Frontal cortex (tissue), 4 donors: Measurements from ENCODE around the gene CCND2. TPM values are rescaled to one million over a fixed set of nuclear protein-coding genes. Genes with fewer than 3 reads are reported as not detected.

ENCODE experiments used
- DNase-seq, 2 donors: peaks; one replicate each; pipeline ENCODE4 v3.0.0; 2012; ENCODE audit warnings: low spot score in 2 of 2
- FAIRE-seq: peaks from 2 replicates; lab custom pipeline; 2012; peaks lifted over from hg19 to GRCh38; lab: Jason Lieb, UNC
- total RNA-seq: library from RNA; depleted of rRNA; stranded (reverse); fragments of >200 nt; gene quantifications from one replicate; pipeline ENCODE4 v1.2.3, GENCODE V29; 2014
- donor health status: control.
- donor health status: control.
- donor health status: control.

The CCND2 gene
- total RNA-seq, 1 donor from 2014 or later, result 161 TPM

DNA sequence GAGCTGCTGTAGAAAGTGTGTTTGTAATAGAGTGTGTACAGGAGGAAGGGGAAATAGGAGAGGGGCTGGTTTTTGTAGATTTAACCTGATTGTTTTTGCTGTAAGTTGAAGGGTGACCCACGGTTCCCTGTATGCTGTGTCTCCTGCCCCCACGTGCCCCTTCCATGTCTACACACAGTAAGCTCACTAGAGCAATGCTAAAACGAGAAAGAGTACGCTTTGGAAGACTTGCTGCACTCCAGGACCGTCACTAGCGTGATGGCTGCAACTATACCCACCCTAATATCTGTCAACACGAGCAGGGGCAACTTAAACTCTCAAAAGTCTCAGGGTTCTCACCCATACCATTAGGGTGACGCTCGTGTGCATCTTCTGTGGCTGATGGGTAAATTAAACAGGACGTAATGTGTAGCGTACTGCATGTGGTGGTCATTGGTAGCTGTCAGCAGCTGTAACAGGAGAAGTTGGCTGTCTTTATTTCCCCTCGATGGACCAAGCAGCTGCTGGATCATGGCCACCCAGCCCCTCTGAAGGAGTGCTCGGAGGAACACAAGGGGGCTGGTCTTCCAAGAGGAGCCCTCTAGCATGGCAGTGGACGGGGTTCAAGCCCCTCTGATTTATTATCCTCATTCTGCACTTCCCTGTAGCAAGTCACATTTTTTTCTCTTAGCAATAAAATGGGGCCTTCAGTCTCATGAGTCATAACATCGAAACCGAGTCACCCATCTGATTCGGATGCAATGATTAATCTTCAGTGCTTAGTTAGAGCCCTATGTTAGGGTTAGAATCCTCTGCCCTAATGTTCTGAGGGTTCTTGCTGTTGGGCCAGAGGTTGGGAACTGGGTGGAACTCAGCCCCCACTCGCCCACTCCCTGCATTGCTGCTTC, 14.0 kb downstream of the CCND2 start:
- no peak for FAIRE-seq
- no peak for DNase-seq

DNA sequence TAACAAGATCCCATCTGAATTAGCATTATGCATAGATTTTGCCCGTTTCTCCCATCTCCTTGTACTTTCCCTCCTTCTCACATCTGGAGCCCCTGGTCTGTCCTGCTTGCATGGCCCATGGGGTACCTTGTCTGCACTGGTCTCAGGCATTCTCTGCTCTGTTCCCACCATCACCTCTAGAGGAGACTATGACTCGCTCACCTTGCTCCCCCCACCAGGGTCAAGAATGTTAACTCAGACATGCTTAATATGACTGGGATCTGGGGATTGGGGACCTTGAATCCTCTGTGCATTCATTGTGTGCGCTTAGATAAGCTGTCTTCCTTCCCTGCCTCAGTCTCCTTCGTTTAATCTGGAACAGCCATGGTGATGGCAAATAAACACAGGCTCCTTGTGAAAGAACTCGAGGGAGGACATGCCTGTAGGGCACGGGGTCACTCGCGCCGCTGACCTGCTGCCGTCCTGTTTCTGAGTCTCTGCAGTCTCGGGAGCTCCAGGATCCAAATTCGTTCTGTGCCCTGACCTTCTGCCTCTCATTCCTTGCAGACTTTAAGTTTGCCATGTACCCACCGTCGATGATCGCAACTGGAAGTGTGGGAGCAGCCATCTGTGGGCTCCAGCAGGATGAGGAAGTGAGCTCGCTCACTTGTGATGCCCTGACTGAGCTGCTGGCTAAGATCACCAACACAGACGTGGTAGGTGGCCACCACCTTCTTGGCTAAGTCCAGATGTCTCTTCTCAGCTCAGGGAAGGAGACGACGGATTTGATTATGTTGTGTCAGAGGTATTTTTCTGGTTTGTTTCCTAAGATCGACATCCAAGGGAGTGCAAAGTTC, 15.0 kb downstream of the CCND2 start:
- DNase-seq (no peak), FAIRE-seq (no peak)

DNA sequence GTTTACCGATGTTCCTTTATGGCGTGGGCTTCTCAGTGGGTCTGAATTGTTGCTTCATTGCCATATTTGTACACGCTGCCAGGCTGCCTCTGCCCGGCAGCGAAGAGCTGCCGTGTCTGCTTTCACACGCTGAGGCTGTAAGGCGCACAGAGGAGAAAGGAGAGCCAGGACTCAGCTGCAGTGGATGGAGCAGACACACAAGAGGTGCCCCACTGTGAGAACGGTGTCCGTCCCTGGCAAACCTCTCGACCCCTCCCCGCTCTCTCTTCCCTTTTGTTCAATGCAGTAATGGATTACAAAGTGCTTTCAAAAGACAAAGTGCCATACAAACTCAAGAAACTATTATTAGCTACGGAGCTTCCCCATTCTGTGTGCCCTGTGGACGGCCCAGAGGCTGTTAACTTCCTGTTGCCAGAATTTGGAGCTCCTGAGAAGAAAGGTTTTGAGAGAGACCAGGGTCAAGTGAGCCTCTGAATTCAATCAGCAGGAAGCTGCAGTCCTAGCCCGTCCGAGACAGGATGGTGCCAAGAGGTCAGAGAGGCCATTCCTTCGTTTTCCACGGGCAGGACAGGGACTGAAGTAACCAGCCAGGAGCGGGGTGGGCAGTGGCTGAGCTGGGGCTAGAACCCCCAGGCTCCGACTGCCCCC, 15.8 kb downstream of the CCND2 start:
- FAIRE-seq (no peak), DNase-seq (no peak)

DNA sequence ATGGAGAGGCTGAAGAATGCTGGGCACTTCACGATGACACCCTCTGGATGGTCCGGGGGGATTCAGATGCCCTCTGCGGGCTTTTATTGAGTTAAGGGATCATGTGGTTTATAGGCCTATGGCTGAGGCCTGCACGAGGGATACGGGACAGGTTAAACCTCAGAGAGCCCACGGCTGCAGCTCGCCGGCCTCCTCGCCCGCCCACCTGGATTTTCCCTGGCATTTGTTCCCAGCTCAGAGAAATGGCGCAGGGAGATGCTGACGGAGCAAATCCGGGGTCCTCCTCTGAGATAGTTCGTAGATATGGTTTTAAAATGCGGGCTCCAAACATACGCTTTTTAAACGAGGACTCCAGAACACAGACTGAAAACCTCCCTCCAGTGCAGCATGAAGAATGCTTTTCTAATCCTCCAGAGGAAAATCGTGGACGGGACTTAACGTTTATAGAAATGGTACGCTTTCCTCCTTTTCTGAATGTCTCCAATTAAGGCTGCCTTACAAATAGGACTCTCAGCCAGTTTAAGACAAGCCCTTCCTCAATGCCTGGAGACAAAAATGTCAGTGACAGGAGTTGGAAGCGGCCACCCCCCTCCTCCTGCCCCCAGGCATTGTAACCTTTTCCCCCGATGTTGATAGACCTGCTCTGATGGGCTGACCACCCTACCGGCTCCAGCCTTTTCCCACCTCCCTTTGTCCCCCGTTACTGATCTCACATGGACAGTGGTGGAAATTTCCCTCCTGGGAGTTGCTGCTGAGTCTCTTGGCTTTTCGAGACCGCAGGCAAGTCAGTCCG, 16.6 kb downstream of the CCND2 start:
- DNase-seq (no peak), FAIRE-seq (no peak)

- DNase-seq (no peak), FAIRE-seq (no peak)
These were observed 18.9 kb downstream of the CCND2 start for GRCh38 chr12:4292341-4293073.

DNA sequence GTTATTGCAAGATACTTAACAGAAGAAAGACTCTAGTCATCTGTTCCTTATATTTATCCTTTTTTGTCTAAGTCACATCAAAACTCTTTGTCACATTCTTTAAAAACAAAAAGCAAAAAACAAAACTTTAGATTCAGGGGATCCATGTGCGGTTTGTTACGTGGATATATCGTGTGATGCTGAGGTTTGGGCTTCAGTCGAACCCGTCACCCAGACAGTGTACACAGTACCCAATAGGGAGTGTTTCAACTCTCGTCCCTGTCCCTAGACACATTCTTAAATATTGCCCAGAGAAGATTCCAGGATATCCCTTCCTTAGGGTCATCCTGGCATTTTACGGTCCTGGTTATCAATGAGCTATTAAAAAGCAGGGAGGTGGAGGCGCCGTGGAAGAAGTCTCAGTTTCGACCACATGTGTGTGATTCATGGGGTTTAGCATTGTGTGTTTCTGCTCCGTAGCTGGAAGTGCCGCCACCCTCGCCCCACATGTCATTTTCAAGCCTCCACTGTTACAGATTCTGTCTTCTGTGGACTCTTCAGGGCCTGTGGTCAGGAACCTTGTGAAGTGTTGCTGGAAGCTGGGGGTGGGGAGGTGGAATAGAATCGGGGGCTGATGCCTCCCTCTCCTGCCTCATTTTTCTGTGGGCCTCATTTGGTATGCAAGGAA, 19.9 kb downstream of the CCND2 start:
- DNase-seq (no peak), FAIRE-seq (no peak)

DNA sequence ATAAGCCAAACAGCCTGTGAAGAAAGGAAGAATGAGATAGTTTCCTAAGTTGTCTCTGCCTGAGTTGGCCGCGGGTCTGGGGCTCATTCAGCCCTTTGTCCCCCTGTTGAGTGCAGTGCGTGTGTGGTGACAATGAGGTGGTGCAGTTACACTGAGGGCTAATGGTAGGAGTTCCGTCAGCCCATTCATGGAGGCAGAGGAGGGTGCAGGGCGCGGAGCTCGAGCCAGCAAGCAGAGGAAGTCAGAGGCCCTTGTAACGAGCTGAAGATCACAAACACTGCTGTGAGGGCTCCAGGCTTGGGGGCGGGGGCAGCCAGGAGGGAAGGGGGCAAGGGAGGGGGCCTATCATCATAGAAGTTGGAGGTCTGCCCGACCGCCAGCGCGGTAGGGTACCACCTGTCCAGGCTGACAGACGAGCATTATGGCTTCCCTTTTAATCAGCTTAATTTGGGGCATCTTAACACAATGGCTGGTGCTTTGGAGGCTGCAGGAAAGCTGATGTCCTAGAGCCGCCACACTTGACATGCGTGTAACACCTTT, 20.5 kb downstream of the CCND2 start:
- DNase-seq (no peak), FAIRE-seq (no peak)

DNA sequence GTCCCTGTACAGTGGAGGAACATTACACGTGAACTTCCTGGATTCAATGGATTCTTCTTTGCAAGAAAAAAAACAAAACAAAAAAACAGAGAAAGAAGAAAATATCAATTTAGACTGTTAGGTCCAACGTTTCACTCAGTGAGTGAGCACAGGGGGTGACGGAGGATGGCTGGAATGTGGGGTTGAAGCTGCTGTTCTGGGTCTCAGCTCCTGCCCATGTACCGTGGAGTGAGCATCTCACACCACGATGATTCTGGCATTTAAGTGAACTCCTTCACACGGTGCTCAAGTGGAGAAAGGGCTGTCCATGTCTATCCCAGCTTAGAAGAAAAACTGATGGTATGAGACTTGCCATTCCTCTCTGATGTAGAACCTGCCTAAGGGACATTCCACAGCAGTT, 23.2 kb downstream of the CCND2 start:
- FAIRE-seq, result no peak
- DNase-seq, result no peak

- DNase-seq, result no peak
- no peak for FAIRE-seq
These were observed 24.1 kb downstream of the CCND2 start for GRCh38 chr12:4297617-4298016.

DNA sequence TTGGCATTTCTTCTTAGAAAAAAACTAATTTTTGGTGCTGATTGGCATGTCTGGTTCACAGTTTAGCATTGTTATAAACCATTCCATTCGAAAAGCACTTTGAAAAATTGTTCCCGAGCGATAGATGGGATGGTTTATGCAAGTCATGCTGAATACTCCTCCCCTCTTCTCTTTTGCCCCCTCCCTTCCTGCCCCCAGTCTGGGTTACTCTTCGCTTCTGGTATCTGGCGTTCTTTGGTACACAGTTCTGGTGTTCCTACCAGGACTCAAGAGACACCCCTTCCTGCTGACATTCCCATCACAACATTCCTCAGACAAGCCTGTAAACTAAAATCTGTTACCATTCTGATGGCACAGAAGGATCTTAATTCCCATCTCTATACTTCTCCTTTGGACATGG, 27.3 kb downstream of the CCND2 start:
- DNase-seq (no peak), FAIRE-seq (no peak)

- FAIRE-seq, result no peak
These were observed 28.5 kb downstream of the CCND2 start for GRCh38 chr12:4301932-4302501.

DNA sequence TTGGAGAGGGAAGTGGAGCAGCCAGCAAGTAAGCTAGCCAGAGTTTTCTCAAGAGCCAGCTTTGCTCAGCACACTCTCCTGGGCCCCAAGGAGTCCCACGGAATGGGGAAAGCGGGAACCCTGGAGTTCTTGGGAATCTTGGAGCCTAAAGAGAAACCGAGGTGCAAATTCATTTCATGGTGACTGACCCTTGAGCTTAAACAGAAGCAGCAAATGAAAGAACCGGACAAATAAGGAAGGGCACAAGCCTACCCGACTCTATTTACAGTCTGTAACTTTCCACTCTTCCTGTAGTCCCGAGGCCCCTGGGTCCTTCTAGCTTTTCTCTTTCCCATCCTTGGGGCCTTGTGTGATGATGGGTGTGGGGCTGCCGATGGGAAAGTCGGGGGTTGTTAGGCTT, 29.3 kb downstream of the CCND2 start:
- DNase-seq, result no peak
- no peak for FAIRE-seq

More at GRCh38 chr12:4301932-4302501, 28.5 kb downstream of the CCND2 start:
- no peak for DNase-seq

- no peak for DNase-seq
- no peak for FAIRE-seq
These were observed 30.2 kb downstream of the CCND2 start for GRCh38 chr12:4303750-4304149.

DNA sequence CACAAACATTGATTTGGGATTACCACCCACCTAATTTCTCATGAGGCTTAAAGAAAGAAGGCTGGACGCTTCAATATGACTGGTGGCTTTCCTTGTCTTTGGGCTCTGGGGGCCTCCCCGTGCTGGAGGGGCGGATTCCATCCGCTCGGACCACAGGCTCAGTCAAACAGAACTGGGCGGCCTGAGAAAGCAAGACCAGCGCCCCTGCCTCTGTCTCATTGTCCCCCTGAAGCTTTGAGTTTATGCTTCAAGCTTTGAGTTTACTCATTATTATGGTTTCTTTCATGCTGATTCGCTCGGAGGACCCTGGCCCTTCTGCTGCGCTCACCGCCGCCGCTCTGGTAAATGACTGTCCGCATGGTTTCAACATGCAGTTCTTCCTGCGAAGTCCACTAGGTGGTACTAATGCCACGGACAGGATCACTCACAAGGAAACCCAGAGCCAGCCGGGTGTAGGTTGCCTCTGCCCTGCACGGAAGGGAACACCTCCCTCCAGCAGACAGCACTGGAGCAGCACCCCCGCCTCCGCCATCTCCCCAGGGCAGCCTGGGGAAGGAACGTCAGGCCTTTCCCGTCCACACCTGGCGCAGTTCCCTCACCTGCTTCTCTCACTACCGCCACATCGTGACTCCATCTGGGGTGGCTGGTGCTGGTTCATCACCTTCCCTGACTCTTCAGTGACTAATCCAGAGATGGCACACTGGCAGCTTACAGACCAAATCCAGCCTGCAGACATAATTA, 34.2 kb downstream of the CCND2 start:
- FAIRE-seq, result no peak
- DNase-seq, result peak; percentile 33 to 77

DNA sequence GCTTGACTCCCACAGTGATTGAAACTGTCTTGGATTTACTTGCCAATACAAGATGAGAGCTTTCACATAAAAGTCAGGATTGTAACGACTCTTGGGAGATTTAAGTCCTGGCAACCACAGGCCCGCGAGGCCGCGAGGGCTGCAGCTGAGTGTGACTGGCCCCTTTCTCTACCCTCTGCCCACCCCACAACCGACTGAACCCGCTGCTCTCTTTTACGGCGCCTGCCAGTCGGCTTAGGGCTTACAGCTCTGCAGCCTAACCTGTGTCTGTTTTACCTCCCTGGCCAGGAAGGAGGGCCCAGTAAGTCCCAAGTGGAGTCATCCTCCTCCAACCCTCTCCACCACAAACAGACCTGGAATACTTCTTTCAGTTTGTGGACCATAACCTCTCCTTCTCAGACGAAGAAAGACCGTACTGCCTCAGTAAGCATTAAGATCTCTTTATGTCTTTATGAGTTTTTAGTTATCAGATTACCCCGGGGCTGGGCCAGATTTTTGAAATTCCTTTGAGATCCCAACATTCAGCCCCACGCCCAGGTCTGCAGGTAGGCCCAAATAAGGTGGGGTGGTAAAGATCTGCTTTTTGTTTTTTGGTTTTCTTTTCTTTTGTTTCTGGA, 34.9 kb downstream of the CCND2 start:
- no peak for DNase-seq
- no peak for FAIRE-seq

DNA sequence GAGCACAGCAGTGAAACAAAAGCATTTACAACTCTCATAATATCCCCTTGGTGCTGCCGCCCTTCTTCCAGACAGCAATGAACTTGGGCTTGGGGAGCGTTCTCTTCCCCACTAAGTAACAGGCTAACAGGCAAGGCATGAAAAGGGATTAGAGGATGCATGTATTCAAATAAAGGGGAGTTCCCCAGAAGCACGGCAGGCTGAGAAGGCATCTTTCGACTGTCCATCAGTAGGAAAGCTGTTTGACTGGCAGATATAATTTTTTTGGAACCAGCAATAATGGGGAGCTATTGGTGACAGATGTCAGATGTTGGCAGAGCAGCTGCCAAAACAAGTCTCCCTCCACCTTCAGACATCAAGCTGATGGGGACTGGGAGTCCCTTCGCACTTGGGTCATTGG, 38.2 kb downstream of the CCND2 start:
- no peak for FAIRE-seq
- DNase-seq, result no peak

- FAIRE-seq (no peak), DNase-seq (no peak)
These were observed 38.7 kb downstream of the CCND2 start for GRCh38 chr12:4312251-4312650.
